ENCODE measurements around the gene PRPF40A. TPM values are rescaled to one million over a fixed set of nuclear protein-coding genes. Genes with fewer than 3 reads are reported as not detected.

Gene PRPF40A
- total and polyA plus RNA-seq, 5 donors: 11.5 to 51.7 (median 36.9) TPM

DNA sequence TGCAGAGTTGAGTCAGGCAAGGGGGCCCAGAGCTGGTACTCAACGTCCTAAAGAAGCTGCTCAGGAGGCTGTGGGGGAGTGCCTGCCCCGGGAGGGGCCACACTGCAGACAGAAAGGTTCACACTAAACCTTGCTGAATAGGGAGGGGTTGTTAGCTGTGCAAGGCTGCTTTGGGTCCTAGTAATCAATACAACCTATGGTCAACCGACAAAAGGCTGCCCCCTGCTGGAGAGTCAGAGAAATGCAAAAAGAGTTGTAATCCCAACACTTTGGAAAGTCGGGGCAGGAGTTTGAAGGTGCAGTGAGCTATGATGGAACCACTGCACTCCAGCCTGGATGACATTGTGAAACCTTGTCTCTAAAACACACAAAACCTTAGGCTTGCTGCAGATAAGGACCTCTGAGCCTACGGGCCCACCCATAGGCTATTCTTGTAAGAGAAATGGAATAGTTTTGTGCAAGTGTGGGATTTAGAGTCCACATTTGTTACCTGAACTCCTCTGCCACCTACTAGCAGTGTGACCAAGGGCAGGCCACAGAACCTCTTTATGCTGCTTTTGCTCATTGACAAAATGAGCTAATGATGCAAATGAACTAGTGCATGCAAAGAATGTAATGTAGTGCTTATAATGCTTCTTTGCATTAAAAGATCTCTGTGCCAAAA, 81.5 kb downstream of the PRPF40A start:
- no peak overlapping the region for H3K27ac ChIP-seq (ENCODE audit: low read length)
- 35% methylated on average over 5 of the region's 5 CpGs for WGBS
- no peaks in the 10 kb centered on the region for H3K9me3 ChIP-seq (ENCODE audit: control insufficient read depth, low read length)
- DNase-seq: peak; percentile 47 to 58 (median 53)
- no peak overlapping the region for H3K4me3 ChIP-seq (ENCODE audit: low read length)
- intact Hi-C loops (cut with DNase I): loop anchor here in 3 of 4 donors (5.0 to 10.0 kb wide), 3 partner anchors 301 to 601 kb away; partner anchors contain the start of gene FMNL2 (in 1 of the 3)
- H3K27me3 ChIP-seq (ENCODE audit: control insufficient read depth, insufficient read depth): no peaks in the 10 kb centered on the region
- ATAC-seq: peak; percentile 44 to 66
- no peaks in the 10 kb centered on the region for H3K4me1 ChIP-seq (ENCODE audit: control insufficient read depth, insufficient read depth, low read length)

DNA sequence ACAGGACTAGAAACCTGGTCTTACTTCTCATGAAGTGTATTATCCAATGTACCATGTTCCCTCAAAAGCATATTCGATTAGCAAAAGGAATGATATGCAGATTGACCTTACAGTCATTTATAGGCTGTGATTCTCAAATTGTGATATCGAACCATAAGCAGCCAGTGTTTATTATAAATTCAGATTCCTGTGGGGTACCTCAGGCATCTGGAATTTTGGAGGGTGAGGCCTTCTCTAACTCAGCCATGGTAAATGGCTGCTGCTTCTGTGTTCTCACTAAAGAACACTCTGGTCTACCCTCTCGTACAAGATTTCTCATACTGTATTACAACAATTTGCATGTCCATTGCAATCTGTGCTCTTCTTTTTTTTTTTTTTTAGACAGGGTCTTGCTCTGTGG, 84.5 kb downstream of the PRPF40A start:
- Histone ChIP-seq H3K9me3 (ENCODE audit: control insufficient read depth, low read length) (no peaks in the 10 kb centered on the region), H3K27me3 (ENCODE audit: control insufficient read depth, insufficient read depth) (no peaks in the 10 kb centered on the region), H3K4me3 (ENCODE audit: low read length) (no peak overlapping the region), H3K4me1 (ENCODE audit: control insufficient read depth, insufficient read depth, low read length) (no peaks in the 10 kb centered on the region), H3K27ac (ENCODE audit: low read length) (no peak overlapping the region)
- 93% methylated on average over 3 of the region's 3 CpGs for WGBS
- intact Hi-C loops (cut with DNase I): loop anchor here (5.0 to 10.0 kb wide), 3 partner anchors 298 to 598 kb away; partner anchors contain the start of gene FMNL2 (in 1 of the 4)
- ATAC-seq (no peak), DNase-seq (no peak)

DNA sequence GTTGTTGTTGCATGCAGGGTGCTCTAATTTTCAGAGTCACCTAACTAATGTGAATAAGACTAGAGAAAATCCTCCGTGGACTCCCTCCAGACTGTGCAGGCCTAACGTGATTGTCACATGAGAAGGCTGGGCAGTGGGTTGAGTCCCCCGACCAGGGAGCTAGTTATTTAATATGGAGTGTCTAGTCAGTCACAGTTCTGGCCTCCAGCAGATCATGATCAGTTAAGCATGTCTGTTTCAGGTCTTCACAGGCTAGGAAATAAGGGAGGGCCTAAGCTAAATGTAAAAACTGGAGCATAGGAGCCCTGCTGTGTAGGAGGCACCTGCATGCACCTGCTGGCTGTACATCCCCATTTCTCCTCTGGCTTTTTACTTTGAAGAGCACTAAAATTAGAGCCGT, 86.8 kb downstream of the PRPF40A start:
- no peak overlapping the region for H3K4me3 ChIP-seq (ENCODE audit: low read length)
- no peak overlapping the region for H3K27ac ChIP-seq (ENCODE audit: low read length)
- intact Hi-C loops (cut with DNase I): loop anchor here (5.0 to 10.0 kb wide), 3 partner anchors 296 to 596 kb away; partner anchors contain the start of gene FMNL2 (in 1 of the 4)
- no peak for ATAC-seq
- no peak for DNase-seq
- no peaks in the 10 kb centered on the region for H3K9me3 ChIP-seq (ENCODE audit: control insufficient read depth, low read length)
- H3K4me1 ChIP-seq (ENCODE audit: control insufficient read depth, insufficient read depth, low read length): no peaks in the 10 kb centered on the region
- 92% methylated on average over 4 of the region's 4 CpGs for WGBS
- no peaks in the 10 kb centered on the region for H3K27me3 ChIP-seq (ENCODE audit: control insufficient read depth, insufficient read depth)

DNA sequence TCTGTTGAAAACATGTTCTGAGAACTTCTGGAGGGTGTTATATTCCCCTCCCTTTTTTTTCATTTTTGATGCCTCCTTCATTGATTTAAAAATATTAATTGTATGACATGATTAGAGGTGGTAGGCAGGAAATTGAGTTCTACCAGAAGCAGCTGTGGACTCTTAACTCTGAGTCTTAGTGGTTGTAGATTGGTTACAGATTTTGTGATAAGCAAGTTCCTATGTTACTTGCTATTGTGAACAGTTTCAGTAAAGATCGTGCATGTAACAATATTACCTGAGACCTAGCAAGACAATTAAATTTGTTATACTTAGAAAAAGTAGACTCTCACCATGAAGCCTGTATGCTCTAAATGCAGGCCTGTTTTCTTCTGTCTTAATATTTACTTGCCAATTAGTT, 88.1 kb downstream of the PRPF40A start:
- intact Hi-C loops (cut with DNase I): loop anchor here in 3 of 4 donors (5.0 to 10.0 kb wide), 3 partner anchors 294 to 442 kb away; partner anchors contain the start of gene FMNL2 (in 3 of the 3)
- no peak overlapping the region for H3K4me3 ChIP-seq (ENCODE audit: low read length)
- no peaks in the 10 kb centered on the region for H3K9me3 ChIP-seq (ENCODE audit: control insufficient read depth, low read length)
- no peaks in the 10 kb centered on the region for H3K27me3 ChIP-seq (ENCODE audit: control insufficient read depth, insufficient read depth)
- ATAC-seq (no peak), DNase-seq (no peak)
- no peak overlapping the region for H3K27ac ChIP-seq (ENCODE audit: low read length)
- WGBS: 78% methylated on average over 1 of the region's 1 CpG
- no peaks in the 10 kb centered on the region for H3K4me1 ChIP-seq (ENCODE audit: control insufficient read depth, insufficient read depth, low read length)

DNA sequence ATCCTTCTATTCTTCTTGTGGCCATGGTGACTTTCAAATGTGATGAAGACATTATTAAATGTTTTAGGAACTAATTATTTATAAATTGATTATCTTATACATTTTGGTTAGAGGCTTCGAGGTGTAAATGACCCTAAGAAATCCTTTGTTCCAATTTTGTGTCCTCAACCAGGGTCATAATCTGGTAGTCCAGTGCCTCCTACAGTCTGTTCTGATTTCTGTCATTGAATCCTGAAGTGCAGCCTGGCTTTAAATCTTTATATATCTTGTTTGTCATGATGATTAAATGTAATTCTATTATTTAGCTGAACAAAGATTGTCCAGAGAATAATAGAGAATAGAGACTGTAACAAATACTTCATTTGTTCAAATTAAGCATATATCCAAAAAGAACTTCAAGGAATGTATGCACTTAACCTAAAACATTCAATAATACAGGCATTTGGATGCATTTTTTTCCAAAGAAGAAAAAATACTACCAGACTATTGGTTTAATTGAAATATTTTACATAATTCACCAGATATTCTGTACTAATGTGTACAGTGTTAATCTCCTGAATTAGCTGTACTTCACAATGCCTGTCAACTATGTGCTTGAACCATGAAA, 89.8 kb downstream of the PRPF40A start:
- WGBS: 4% methylated on average over 1 of the region's 1 CpG
- intact Hi-C loops (cut with DNase I): loop anchor here in 3 of 4 donors (5.0 to 10.0 kb wide), 3 partner anchors 293 to 440 kb away; partner anchors contain the start of gene FMNL2 (in 3 of the 3)
- Histone ChIP-seq H3K27me3 (ENCODE audit: control insufficient read depth, insufficient read depth) (no peaks in the 10 kb centered on the region), H3K4me1 (ENCODE audit: control insufficient read depth, insufficient read depth, low read length) (no peaks in the 10 kb centered on the region), H3K4me3 (ENCODE audit: low read length) (no peak overlapping the region), H3K27ac (ENCODE audit: low read length) (no peak overlapping the region), H3K9me3 (ENCODE audit: control insufficient read depth, low read length) (no peaks in the 10 kb centered on the region)
- ATAC-seq (peak; percentile 61 to 66), DNase-seq (no peak)

DNA sequence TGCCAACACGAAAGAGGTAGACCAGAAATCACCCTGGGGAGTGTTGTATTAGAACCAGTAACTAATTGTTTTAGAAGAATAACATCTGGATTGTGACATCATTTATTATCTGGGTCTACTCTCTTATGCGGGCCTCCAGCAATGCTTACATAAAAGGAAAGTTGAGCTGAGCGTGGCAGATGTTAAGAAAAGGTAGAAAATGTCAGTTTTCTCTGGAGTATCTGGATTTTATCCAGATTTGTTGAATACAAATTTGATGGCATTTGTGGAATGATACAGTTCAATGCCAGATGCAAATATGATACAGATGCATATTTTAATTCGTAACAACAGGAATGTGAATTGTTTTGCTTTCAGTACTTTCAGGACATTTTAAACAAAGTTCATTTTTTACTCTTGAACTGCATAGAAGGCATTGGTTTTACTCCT, 90.3 kb downstream of the PRPF40A start:
- ATAC-seq: no peak
- H3K27ac ChIP-seq (ENCODE audit: low read length): no peak overlapping the region
- H3K9me3 ChIP-seq (ENCODE audit: control insufficient read depth, low read length): no peaks in the 10 kb centered on the region

DNA sequence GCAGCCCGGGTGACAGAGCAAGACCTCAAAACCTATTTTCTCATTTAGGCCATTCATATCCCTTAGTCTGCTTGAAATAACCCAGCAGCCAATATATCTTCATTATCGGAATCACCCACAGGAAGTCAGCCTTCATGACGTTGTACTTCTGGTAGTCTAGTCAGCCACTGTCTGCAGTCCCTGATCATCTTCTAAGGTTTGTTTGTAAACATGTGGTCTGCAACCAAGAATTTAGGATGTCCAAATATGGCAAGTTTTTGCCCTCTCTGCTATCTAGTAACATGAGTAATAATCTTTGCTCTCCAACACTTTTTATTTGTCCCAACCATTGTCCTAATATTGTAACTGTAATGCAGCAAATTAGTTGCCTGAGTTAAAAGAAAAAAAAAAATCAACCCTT, 92.5 kb downstream of the PRPF40A start:
- 73% methylated on average over 3 of the region's 3 CpGs for WGBS
- H3K4me3 ChIP-seq (ENCODE audit: low read length): no peak overlapping the region
- intact Hi-C loops (cut with DNase I): loop anchor here in 3 of 4 donors (5.0 to 10.0 kb wide), 3 partner anchors 290 to 438 kb away; partner anchors contain the start of gene FMNL2 (in 3 of the 3)
- H3K4me1 ChIP-seq (ENCODE audit: control insufficient read depth, insufficient read depth, low read length): no peaks in the 10 kb centered on the region
- no peaks in the 10 kb centered on the region for H3K9me3 ChIP-seq (ENCODE audit: control insufficient read depth, low read length)
- no peak for DNase-seq
- no peak for ATAC-seq
- no peak overlapping the region for H3K27ac ChIP-seq (ENCODE audit: low read length)
- no peaks in the 10 kb centered on the region for H3K27me3 ChIP-seq (ENCODE audit: control insufficient read depth, insufficient read depth)

More for the DNA sequence above, 90.3 kb downstream of the PRPF40A start:
- intact Hi-C loops (cut with DNase I): loop anchor here in 3 of 4 donors (5.0 to 10.0 kb wide), 3 partner anchors 292 to 440 kb away; partner anchors contain the start of gene FMNL2 (in 3 of the 3)
- 52% methylated on average over 4 of the region's 4 CpGs for WGBS
- H3K4me3 ChIP-seq (ENCODE audit: low read length): no peak overlapping the region
- no peaks in the 10 kb centered on the region for H3K27me3 ChIP-seq (ENCODE audit: control insufficient read depth, insufficient read depth)
- H3K4me1 ChIP-seq (ENCODE audit: control insufficient read depth, insufficient read depth, low read length): no peaks in the 10 kb centered on the region
- no peak for DNase-seq

DNA sequence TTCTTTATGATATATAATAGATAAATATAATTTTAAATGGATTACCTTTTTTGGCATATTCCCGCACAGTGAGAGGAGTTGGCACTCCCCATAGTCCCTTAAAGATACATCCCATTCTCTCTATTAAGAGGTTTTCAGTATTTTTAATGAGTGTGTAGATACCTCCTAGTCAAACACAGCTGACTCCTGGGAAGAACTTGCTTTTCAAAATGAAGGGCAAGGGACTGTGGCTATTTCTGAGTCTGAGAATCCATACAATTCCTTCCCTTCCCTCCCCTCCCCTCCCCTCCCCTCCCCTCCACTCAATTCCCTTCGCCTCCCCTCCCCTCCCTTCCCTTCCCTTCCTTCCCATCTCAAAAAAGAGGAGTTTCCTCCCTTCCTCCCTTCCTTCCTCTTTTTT, 93.5 kb downstream of the PRPF40A start:
- WGBS: 94% methylated on average over 1 of the region's 2 CpGs

DNA sequence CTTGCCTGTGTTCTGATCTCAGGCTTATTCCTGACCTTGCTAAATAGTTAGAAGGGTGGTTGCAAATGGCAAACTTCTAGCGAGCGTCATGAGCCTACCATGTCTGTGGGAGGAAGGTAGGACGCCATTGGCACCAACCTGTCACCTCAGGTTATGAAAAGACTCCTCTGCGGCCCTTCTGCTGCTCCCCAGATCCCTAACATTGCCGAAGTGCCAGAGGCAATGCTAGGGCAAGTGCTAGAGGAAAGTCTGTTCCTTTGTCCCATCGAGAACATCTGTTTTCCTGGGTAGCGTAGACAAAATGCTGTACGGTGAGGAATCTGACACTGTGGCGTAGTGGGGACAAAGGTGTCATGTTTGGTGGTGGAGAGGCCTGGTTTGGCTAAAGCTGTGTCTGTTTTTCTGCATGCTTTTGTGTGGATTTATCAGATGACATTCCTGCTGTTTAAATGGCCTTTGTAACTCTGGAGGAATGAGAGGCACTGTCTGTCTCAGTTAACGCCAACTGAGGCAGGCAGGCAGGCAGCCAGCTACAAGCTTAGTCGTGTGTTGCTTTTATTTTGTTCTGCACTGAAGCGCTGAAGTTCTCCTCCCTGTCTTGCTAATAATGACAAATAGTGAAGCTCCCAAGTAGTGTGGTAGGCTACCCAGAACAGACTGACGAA, 94.1 kb downstream of the PRPF40A start:
- ATAC-seq (no peak), DNase-seq (no peak)
- no peaks in the 10 kb centered on the region for H3K27me3 ChIP-seq (ENCODE audit: control insufficient read depth, insufficient read depth)
- no peak overlapping the region for H3K27ac ChIP-seq (ENCODE audit: low read length)
- H3K4me1 ChIP-seq (ENCODE audit: control insufficient read depth, insufficient read depth, low read length): no peaks in the 10 kb centered on the region
- 77% methylated on average over 13 of the region's 13 CpGs for WGBS
- intact Hi-C loops (cut with DNase I): loop anchor here in 3 of 4 donors (10.0 kb wide), 1 partner anchor 288 kb away; the partner anchor contains the start of gene FMNL2 (in 3 of the 3)
- no peak overlapping the region for H3K4me3 ChIP-seq (ENCODE audit: low read length)
- no peaks in the 10 kb centered on the region for H3K9me3 ChIP-seq (ENCODE audit: control insufficient read depth, low read length)

More for the DNA sequence above, 93.5 kb downstream of the PRPF40A start:
- H3K27me3 ChIP-seq (ENCODE audit: control insufficient read depth, insufficient read depth): no peaks in the 10 kb centered on the region
- H3K9me3 ChIP-seq (ENCODE audit: control insufficient read depth, low read length): no peaks in the 10 kb centered on the region
- no peak overlapping the region for H3K27ac ChIP-seq (ENCODE audit: low read length)
- DNase-seq: no peak
- H3K4me3 ChIP-seq (ENCODE audit: low read length): no peak overlapping the region
- intact Hi-C loops (cut with DNase I): loop anchor here in 3 of 4 donors (10.0 kb wide), 1 partner anchor 289 kb away; the partner anchor contains the start of gene FMNL2 (in 3 of the 3)
- H3K4me1 ChIP-seq (ENCODE audit: control insufficient read depth, insufficient read depth, low read length): no peaks in the 10 kb centered on the region
- ATAC-seq: no peak

DNA sequence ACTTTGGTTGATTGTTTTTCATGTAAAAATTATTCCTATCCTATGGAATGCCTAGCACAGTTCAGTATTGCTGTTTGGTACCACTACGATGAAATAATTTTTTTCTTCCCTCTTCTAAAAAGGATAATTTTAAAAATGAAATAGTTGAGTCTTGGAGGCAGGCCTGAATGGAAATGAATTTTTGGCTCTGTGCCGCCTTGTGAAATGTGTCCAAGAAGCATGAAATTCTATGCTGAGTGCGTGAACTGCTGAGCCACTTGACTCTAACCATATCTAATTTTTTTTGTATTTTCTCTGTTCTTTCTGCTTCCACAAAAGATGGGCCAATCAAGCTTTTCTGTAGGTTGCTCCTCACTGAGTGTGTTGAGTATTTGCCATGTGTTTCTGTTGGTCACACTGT, 95.0 kb downstream of the PRPF40A start:
- no peaks in the 10 kb centered on the region for H3K4me1 ChIP-seq (ENCODE audit: control insufficient read depth, insufficient read depth, low read length)
- no peak overlapping the region for H3K4me3 ChIP-seq (ENCODE audit: low read length)
- H3K27me3 ChIP-seq (ENCODE audit: control insufficient read depth, insufficient read depth): no peaks in the 10 kb centered on the region
- DNase-seq: peak in 2 of 3 donors; percentile 30 to 64
- no peaks in the 10 kb centered on the region for H3K9me3 ChIP-seq (ENCODE audit: control insufficient read depth, low read length)
- intact Hi-C loops (cut with DNase I): loop anchor here in 3 of 4 donors (10.0 kb wide), 1 partner anchor 287 kb away; the partner anchor contains the start of gene FMNL2 (in 3 of the 3)
- no peak overlapping the region for H3K27ac ChIP-seq (ENCODE audit: low read length)
- 64% methylated on average over 3 of the region's 3 CpGs for WGBS
- ATAC-seq: no peak

Data from right cardiac atrium (tissue), 5 donors.